Thyroid gland (tissue), 4 donors: ENCODE measurements around the gene SLC43A3. TPM values are rescaled to one million over a fixed set of nuclear protein-coding genes. Genes with fewer than 3 reads are reported as not detected.

Experiments used
- DNase-seq, 2 donors: peaks; one replicate each; pipeline ENCODE4 v3.0.0-alpha.2; 2019
- H3K27ac ChIP-seq, 3 donors: fragments of 200-600 bp; sonication (generic); 1 replicate in 2 of 3; 2 replicates in 1 of 3; pipeline ENCODE4 v1.5.1; 2016 to 2019; ENCODE audit warnings: mild to moderate bottlenecking in 1 of 3, moderate library complexity in 1 of 3
- H3K27me3 ChIP-seq: fragments of 200-600 bp; sonication (generic); one replicate; pipeline ENCODE4 v1.5.1; 2019
- H3K36me3 ChIP-seq, 2 donors: fragments of 200-600 bp; sonication (generic); one replicate each; pipeline ENCODE4 v1.5.1; 2016 to 2019
- H3K4me1 ChIP-seq, 2 donors: fragments of 200-600 bp; sonication (generic); one replicate each; pipeline ENCODE4 v1.5.1; 2017 to 2019
- H3K4me3 ChIP-seq, 3 donors: fragments of 200-600 bp; sonication (generic); replicated peaks in 1 of 3; 1 replicate in 2 of 3; 2 replicates in 1 of 3; pipeline ENCODE4 v1.5.1; 2016; ENCODE audit warnings: mild to moderate bottlenecking in 1 of 3
- H3K9me3 ChIP-seq: fragments of 200-600 bp; sonication (generic); one replicate; pipeline ENCODE4 v1.5.1; 2017
- CTCF ChIP-seq, 6 experiments: fragments of 200-600 bp in 3 of 6; fragments of 450-650 bp in 3 of 6; sonication (generic) in 3 of 6; IDR thresholded peaks; one replicate each; pipeline ENCODE4 v1.5.1; 2016 to 2019; ENCODE audit warnings: antibody characterized with exemption in 6 of 6, mild to moderate bottlenecking in 2 of 6, inconsistent platforms in 1 of 6, moderate library complexity in 1 of 6
- POLR2A ChIP-seq, 2 donors: fragments of 450-650 bp; IDR thresholded peaks; one replicate each; pipeline ENCODE4 v1.6.1; 2017; ENCODE audit warnings: antibody characterized with exemption in 2 of 2, mild to moderate bottlenecking in 2 of 2, moderate library complexity in 1 of 2
- WGBS, 2 donors: methylation state at CpG; one replicate each; pipeline ENCODE4 v1.1.5; 2017; 5-methylcytosine and 5-hydroxymethylcytosine counted together
- intact Hi-C: fragments of 100-400 bp; cut with DNase I; formaldehyde crosslinking; loops from one replicate; pipeline ENCODE4 v1.15.1; 2023
- total RNA-seq, 4 donors: library from RNA; depleted of rRNA; stranded (reverse); fragments of >200 nt; gene quantifications; one replicate each; pipeline ENCODE4 v1.2.3, GENCODE V29; 2016

Gene SLC43A3
- total RNA-seq, 4 donors from 2014 or later, result 124 to 321 (median 218) TPM

GRCh38 chr11:57428643-57429042 is 1.7 kb upstream of the SLC43A3 start:
- 93 to 96% methylated on average over 5 of the region's 5 CpGs for WGBS, 2 donors
- H3K27me3 ChIP-seq, result no peaks in the 10 kb centered on the region
- H3K4me1 ChIP-seq, result peaks cover 87 to 92% of the 10 kb centered on the region in 2 donors
- DNase-seq, result no peak
- TF ChIP-seq CTCF (IDR thresholded peaks at IDR 0.05), result no peak
- TF ChIP-seq POLR2A (IDR thresholded peaks at IDR 0.05), result no peak
- intact Hi-C loops, result no loop called here
- H3K27ac ChIP-seq, result peak overlapping the region in 2 of 3 donors; percentile 99 to 100
- no peak overlapping the region for H3K4me3 ChIP-seq
- H3K9me3 ChIP-seq, result no peaks in the 10 kb centered on the region
- H3K36me3 ChIP-seq, result no peaks in the 10 kb centered on the region

- Histone ChIP-seq H3K27ac (peak overlapping the region; percentile 99 to 100 (median 99)), H3K4me3 (no peak overlapping the region), H3K4me1 (peaks cover 82 to 92% of the 10 kb centered on the region in 2 donors), H3K9me3 (no peaks in the 10 kb centered on the region), H3K36me3 (no peaks in the 10 kb centered on the region), H3K27me3 (no peaks in the 10 kb centered on the region)
- intact Hi-C loops, result no loop called here
- 62 to 77% methylated on average over 8 of the region's 8 CpGs for WGBS, 2 donors
- TF ChIP-seq POLR2A (IDR thresholded peaks at IDR 0.05), result no peak
- no peak for TF ChIP-seq CTCF (IDR thresholded peaks at IDR 0.05)
- peak; percentile 27 to 40 for DNase-seq
Observed at GRCh38 chr11:57427727-57428082, 784 bp upstream of the SLC43A3 start.

- TF ChIP-seq POLR2A (IDR thresholded peaks at IDR 0.05) (no peak), CTCF (IDR thresholded peaks at IDR 0.05) (no peak)
- no peak for DNase-seq
- Histone ChIP-seq H3K27me3 (no peaks in the 10 kb centered on the region), H3K27ac (peak overlapping the region; percentile 99 to 100 (median 99)), H3K4me3 (peak overlapping the region in 2 of 3 donors; percentile 8 to 42), H3K9me3 (no peaks in the 10 kb centered on the region), H3K4me1 (peaks cover 71 to 92% of the 10 kb centered on the region in 2 donors), H3K36me3 (no peaks in the 10 kb centered on the region)
- WGBS, 2 donors, result 24 to 43% methylated on average over 13 to 16 of the region's 16 CpGs
- intact Hi-C loops, result no loop called here
Observed at GRCh38 chr11:57426439-57426928, 437 bp downstream of the SLC43A3 start.

- DNase-seq, result peak; percentile 96
- intact Hi-C loops, result no loop called here
- Histone ChIP-seq H3K9me3 (no peaks in the 10 kb centered on the region), H3K4me1 (peaks cover 66 to 86% of the 10 kb centered on the region in 2 donors), H3K36me3 (no peaks in the 10 kb centered on the region), H3K4me3 (peak overlapping the region in 1 of 3 donors; percentile 42), H3K27ac (peak overlapping the region; percentile 99 to 100 (median 99)), H3K27me3 (no peaks in the 10 kb centered on the region)
- peak in 1 of 6 experiments; percentile 17 for TF ChIP-seq CTCF (IDR thresholded peaks at IDR 0.05)
- peak in 1 of 2 donors; percentile 59 for TF ChIP-seq POLR2A (IDR thresholded peaks at IDR 0.05)
- WGBS, 2 donors, result 13 to 19% methylated on average over 14 to 15 of the region's 15 CpGs
Observed at GRCh38 chr11:57425565-57426438, 1.1 kb downstream of the SLC43A3 start.
